Panc1 (cell line): Measurements from ENCODE around the gene MED16. TPM values are rescaled to one million over a fixed set of nuclear protein-coding genes. Genes with fewer than 3 reads are reported as not detected.

Source experiments
- ATAC-seq: fragments of 200-7000 bp; cut with Tn5 transposase; 2 replicates; pipeline ENCODE4 v1.9.1; 2020; ENCODE audit warnings: mild to moderate bottlenecking, moderate library complexity
- BruUV-seq: library from RNA; stranded (reverse); fragments of 400-500 nt; replicated peaks from 2 replicates; lab custom pipeline; 2021; lab: Mats Ljungman, UMichigan
- CTCF ChIA-PET: fragments of 300-600 bp; sonication (Branson Sonifier 250); formaldehyde crosslinking; loops from one replicate; lab custom pipeline; 2022; ENCODE audit warnings: antibody characterized with exemption; lab: Charles Lee
- POLR2A ChIA-PET: fragments of 300-600 bp; sonication (Branson Sonifier 250); formaldehyde crosslinking; loops from one replicate; lab custom pipeline; 2022; ENCODE audit warnings: antibody characterized with exemption; lab: Charles Lee
- DNase-seq: peaks from one replicate; pipeline ENCODE4 v3.0.0-alpha.2; 2010; ENCODE audit warnings: low read depth, low spot score
- H3K27ac ChIP-seq: 2 replicates; pipeline ENCODE4 v1.5.1; 2011; ENCODE audit warnings: mild to moderate bottlenecking, low read length, inconsistent platforms
- H3K27me3 ChIP-seq: fragments of 200-500 bp; sonication (Bioruptor generic); 2 replicates; pipeline ENCODE4 v1.6.0; 2014; ENCODE audit warnings: low read length, inconsistent platforms; ENCODE audit not compliant: control insufficient read depth, insufficient read depth
- H3K36me3 ChIP-seq: fragments of 200-500 bp; sonication (Bioruptor generic); 2 replicates; pipeline ENCODE4 v1.5.1; 2014; ENCODE audit warnings: inconsistent platforms, mild to moderate bottlenecking, low read length, moderate library complexity; ENCODE audit not compliant: control insufficient read depth, insufficient read depth
- H3K4me1 ChIP-seq: 2 replicates; pipeline ENCODE4 v1.5.1; 2011; ENCODE audit warnings: inconsistent platforms, mild to moderate bottlenecking, low read length, moderate library complexity; ENCODE audit not compliant: control insufficient read depth, insufficient read depth
- H3K4me3 ChIP-seq, 2 experiments: 2 replicates each; pipeline ENCODE4 v1.5.1; 2011 to 2012; ENCODE audit warnings: low read depth in 2 of 2, low read length in 2 of 2, mild to moderate bottlenecking in 2 of 2, inconsistent platforms in 1 of 2, moderate library complexity in 1 of 2
- H3K9me3 ChIP-seq: fragments of 200-500 bp; sonication (Bioruptor generic); 2 replicates; pipeline ENCODE4 v1.5.1; 2014; ENCODE audit warnings: low read depth, mild to moderate bottlenecking, inconsistent platforms, low read length, moderate library complexity; ENCODE audit not compliant: control insufficient read depth, insufficient read depth
- SIN3A ChIP-seq: IDR thresholded peaks from 2 replicates; pipeline ENCODE4 v1.6.1; 2012; ENCODE audit warnings: low read depth, mild to moderate bottlenecking, low read length, moderate library complexity, borderline replicate concordance; ENCODE audit not compliant: insufficient read depth
- in situ Hi-C: cut with HindIII; loops from 2 replicates; pipeline ENCODE4 v1.10.0; 2016; ENCODE audit warnings: low sequenced_read_pairs, low pct_unique_long_range_greater_than_20kb
- intact Hi-C: fragments of 100-400 bp; cut with micrococcal nuclease; formaldehyde crosslinking; loops from one replicate; pipeline ENCODE4 v1.10.0; 2022; ENCODE audit not compliant: unreplicated experiment
- total RNA-seq: library from RNA; stranded (reverse); gene quantifications from one replicate; pipeline ENCODE4 v1.2.1, GENCODE V29; 2021; ENCODE audit not compliant: unreplicated experiment
- TF ChIP-seq, protein P1 (sequence below): fragments of 450-650 bp; IDR thresholded peaks from 2 replicates; pipeline ENCODE4 v1.5.1; 2017; ENCODE audit warnings: mild to moderate bottlenecking
- TF ChIP-seq, protein P2 (sequence below), 2 experiments: IDR thresholded peaks; 2 replicates each; pipeline ENCODE4 v1.6.1; 2011 to 2012; ENCODE audit warnings: low read depth in 2 of 2, control low read depth in 1 of 2, low read length in 1 of 2, mild to moderate bottlenecking in 1 of 2, moderate library complexity in 1 of 2; ENCODE audit not compliant: insufficient read depth in 1 of 2

Gene MED16
- total RNA-seq, 1 experiment from 2014 or later, result 39.5 TPM

DNA sequence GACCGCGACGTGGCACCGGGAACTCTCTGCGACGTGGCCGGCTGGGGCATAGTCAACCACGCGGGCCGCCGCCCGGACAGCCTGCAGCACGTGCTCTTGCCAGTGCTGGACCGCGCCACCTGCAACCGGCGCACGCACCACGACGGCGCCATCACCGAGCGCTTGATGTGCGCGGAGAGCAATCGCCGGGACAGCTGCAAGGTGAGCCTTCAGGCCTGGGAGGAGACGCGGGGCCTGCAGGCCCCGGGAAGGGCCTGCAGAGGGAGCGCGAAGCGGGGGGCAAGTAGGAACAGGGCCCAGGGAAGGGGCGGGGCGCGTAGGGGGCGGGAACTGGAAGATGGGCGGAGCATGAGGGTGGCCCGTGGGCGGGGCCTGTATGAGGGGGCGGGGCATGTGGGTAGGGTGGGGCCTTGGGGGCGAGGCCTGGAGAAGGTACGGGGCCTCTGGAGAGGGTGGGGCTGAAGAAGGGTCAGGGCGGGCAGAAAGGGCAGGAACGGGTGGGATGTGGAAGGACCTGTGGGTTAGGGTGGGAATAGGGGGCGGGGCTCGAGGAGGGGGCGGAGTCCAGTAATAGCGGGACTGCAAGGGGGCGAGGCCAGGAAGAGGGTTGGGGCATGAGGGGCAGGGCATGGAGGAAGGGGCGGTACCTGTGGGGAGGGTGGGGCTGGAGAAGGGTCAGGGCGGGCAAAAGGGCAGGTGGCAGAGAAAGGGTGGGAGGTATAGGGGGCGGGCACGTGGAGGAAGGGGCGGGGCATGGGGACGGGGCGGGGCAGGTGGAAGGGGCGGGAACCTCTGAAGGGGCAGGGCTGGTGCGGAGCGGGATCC is 31.0 kb downstream of the MED16 start:
- no peaks in the 10 kb centered on the region for H3K27me3 ChIP-seq
- no TSS peak for BruUV-seq
- peaks cover 7% of the 10 kb centered on the region for H3K4me1 ChIP-seq
- TF ChIP-seq, protein P1, sequence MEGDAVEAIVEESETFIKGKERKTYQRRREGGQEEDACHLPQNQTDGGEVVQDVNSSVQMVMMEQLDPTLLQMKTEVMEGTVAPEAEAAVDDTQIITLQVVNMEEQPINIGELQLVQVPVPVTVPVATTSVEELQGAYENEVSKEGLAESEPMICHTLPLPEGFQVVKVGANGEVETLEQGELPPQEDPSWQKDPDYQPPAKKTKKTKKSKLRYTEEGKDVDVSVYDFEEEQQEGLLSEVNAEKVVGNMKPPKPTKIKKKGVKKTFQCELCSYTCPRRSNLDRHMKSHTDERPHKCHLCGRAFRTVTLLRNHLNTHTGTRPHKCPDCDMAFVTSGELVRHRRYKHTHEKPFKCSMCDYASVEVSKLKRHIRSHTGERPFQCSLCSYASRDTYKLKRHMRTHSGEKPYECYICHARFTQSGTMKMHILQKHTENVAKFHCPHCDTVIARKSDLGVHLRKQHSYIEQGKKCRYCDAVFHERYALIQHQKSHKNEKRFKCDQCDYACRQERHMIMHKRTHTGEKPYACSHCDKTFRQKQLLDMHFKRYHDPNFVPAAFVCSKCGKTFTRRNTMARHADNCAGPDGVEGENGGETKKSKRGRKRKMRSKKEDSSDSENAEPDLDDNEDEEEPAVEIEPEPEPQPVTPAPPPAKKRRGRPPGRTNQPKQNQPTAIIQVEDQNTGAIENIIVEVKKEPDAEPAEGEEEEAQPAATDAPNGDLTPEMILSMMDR, result 0 out of 2 replicates have a peak, but pooled peaks have one; percentile 6
- no peak for TF ChIP-seq SIN3A
- DNase-seq (no peak), ATAC-seq (0 out of 2 replicates have a peak, but pooled peaks have one; percentile 7)
- H3K27ac ChIP-seq, result no peak overlapping the region
- H3K4me3 ChIP-seq, result no peak overlapping the region
- in situ Hi-C loops, result no loop called here
- H3K9me3 ChIP-seq, result no peaks in the 10 kb centered on the region
- ChIA-PET CTCF (no interaction called here), POLR2A (no interaction called here)
- no peaks in the 10 kb centered on the region for H3K36me3 ChIP-seq
- intact Hi-C loops, result no loop called here

DNA sequence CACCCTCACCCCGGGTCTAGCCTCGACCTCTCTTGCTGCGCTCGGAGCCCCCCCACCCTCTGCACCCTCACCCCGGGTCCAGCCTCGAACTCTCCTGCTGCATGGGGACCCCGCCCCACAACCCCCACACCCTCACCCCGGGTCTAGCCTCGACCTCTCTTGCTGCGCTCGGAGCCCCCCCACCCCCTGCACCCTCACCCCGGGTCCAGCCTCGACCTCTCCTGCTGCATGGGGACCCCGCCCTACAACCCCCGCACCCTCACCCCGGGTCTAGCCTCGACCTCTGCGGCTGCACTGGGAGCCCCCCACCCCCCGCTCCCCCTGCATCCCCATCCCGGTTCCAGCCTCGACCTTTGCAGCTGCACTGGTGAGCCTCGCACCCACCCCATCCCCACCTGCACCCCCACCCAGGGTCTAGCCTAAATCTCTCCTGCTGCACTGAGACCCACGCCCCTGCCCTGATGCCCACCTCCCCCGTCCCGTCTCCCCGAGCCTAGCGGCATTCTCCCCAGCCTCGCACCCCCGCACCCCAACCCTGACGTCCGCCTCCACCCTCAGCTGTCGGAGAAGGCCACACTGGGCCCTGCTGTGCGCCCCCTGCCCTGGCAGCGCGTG is 31.7 kb downstream of the MED16 start:
- Histone ChIP-seq H3K4me1 (peaks cover 7% of the 10 kb centered on the region), H3K36me3 (no peaks in the 10 kb centered on the region), H3K27ac (no peak overlapping the region), H3K27me3 (no peaks in the 10 kb centered on the region), H3K4me3 (no peak overlapping the region), H3K9me3 (no peaks in the 10 kb centered on the region)
- ATAC-seq (no peak), DNase-seq (no peak)
- TF ChIP-seq, protein P2, sequence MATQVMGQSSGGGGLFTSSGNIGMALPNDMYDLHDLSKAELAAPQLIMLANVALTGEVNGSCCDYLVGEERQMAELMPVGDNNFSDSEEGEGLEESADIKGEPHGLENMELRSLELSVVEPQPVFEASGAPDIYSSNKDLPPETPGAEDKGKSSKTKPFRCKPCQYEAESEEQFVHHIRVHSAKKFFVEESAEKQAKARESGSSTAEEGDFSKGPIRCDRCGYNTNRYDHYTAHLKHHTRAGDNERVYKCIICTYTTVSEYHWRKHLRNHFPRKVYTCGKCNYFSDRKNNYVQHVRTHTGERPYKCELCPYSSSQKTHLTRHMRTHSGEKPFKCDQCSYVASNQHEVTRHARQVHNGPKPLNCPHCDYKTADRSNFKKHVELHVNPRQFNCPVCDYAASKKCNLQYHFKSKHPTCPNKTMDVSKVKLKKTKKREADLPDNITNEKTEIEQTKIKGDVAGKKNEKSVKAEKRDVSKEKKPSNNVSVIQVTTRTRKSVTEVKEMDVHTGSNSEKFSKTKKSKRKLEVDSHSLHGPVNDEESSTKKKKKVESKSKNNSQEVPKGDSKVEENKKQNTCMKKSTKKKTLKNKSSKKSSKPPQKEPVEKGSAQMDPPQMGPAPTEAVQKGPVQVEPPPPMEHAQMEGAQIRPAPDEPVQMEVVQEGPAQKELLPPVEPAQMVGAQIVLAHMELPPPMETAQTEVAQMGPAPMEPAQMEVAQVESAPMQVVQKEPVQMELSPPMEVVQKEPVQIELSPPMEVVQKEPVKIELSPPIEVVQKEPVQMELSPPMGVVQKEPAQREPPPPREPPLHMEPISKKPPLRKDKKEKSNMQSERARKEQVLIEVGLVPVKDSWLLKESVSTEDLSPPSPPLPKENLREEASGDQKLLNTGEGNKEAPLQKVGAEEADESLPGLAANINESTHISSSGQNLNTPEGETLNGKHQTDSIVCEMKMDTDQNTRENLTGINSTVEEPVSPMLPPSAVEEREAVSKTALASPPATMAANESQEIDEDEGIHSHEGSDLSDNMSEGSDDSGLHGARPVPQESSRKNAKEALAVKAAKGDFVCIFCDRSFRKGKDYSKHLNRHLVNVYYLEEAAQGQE (IDR thresholded peaks at IDR 0.05; ENCODE audit: insufficient read depth in 1 of 2, low read depth in 2 of 2, low read length in 1 of 2), result no peak
- no TSS peak for BruUV-seq
- ChIA-PET POLR2A (no interaction called here), CTCF (no interaction called here)
- intact Hi-C loops (no loop called here), in situ Hi-C loops (no loop called here)
